K562 (cell line): Measurements from ENCODE around the gene RUSC2. TPM values are rescaled to one million over a fixed set of nuclear protein-coding genes. Genes with fewer than 3 reads are reported as not detected.

Experiments
- ATAC-seq: fragments of 200-7000 bp; cut with Tn5 transposase; 3 replicates; pipeline ENCODE4 v1.9.1; 2020; ENCODE audit warnings: moderate library complexity
- BruUV-seq: library from RNA; stranded (reverse); fragments of 400-500 nt; replicated peaks from 2 replicates; lab custom pipeline; 2021; lab: Mats Ljungman, UMichigan
- CTCF ChIA-PET: fragments of 300-600 bp; formaldehyde crosslinking; extraction: SDS; loops from one replicate; lab custom pipeline; 2021; ENCODE audit warnings: low intra/inter-chr PET ratio; lab: Yijun Ruan, JAX
- POLR2A ChIA-PET: fragments of 300-600, 350-650 bp; sonication (Branson Sonifier 250); formaldehyde crosslinking; extraction: SDS; loops from one replicate; lab custom pipeline; 2021; ENCODE audit warnings: antibody characterized with exemption, inconsistent platforms; lab: Yijun Ruan, JAX
- DNase-seq, 4 experiments: peaks; one replicate each; pipeline versions ENCODE4 v3.0.0 to v3.0.0-alpha.2; 2011 to 2018; ENCODE audit warnings: low spot score in 3 of 4, mixed read lengths in 3 of 4; ENCODE audit errors: extremely low read depth in 1 of 4
- FAIRE-seq: peaks from 2 replicates; lab custom pipeline; 2011; peaks lifted over from hg19 to GRCh38; lab: Jason Lieb, UNC
- H2AFZ ChIP-seq: 2 replicates; pipeline ENCODE4 v1.6.0; 2011; ENCODE audit warnings: low read depth, low read length, control low read depth, inconsistent platforms
- H3K27ac ChIP-seq: fragments of 200-600 bp; 3 replicates; pipeline ENCODE4 v1.8.0; 2011; ENCODE audit warnings: low read depth, mild to moderate bottlenecking, control low read depth, inconsistent platforms, low read length, moderate library complexity, mixed read lengths; ENCODE audit errors: extremely low read depth
- H3K27me3 ChIP-seq, 2 experiments: fragments of 300-600 bp in 1 of 2; 2 replicates in 1 of 2; 3 replicates in 1 of 2; pipeline versions ENCODE4 v1.6.0 to v1.8.0; 2011; ENCODE audit warnings: inconsistent platforms in 2 of 2, low read length in 2 of 2, mild to moderate bottlenecking in 1 of 2, mixed read lengths in 1 of 2, moderate library complexity in 1 of 2; ENCODE audit not compliant: control insufficient read depth in 2 of 2, insufficient read depth in 2 of 2
- H3K36me3 ChIP-seq: fragments of 300-600 bp; 3 replicates; pipeline ENCODE4 v1.8.0; 2011; ENCODE audit warnings: mild to moderate bottlenecking, low read length, inconsistent platforms; ENCODE audit not compliant: control insufficient read depth, insufficient read depth
- H3K4me1 ChIP-seq, 2 experiments: fragments of 200-600 bp in 1 of 2; replicated peaks in 1 of 2; 2 replicates in 1 of 2; 3 replicates in 1 of 2; pipeline versions ENCODE4 v1.5.1 to v1.8.0; 2011; ENCODE audit warnings: inconsistent platforms in 2 of 2, low read length in 2 of 2, mild to moderate bottlenecking in 1 of 2, mixed read lengths in 1 of 2, moderate library complexity in 1 of 2; ENCODE audit not compliant: control insufficient read depth in 2 of 2, insufficient read depth in 2 of 2
- H3K4me2 ChIP-seq: 2 replicates; pipeline ENCODE4 v1.6.1; 2011; ENCODE audit warnings: low read length, control low read depth, inconsistent platforms, mixed read lengths; ENCODE audit not compliant: insufficient read depth
- H3K4me3 ChIP-seq: fragments of 200-600 bp; sonication (generic), shearing (Covaris generic); 2 replicates; pipeline ENCODE4 v1.5.1; 2016; ENCODE audit warnings: control low read depth, inconsistent platforms
- H3K79me2 ChIP-seq: fragments of 200-600 bp; 3 replicates; pipeline ENCODE4 v1.8.0; 2011; ENCODE audit warnings: low read length, inconsistent platforms; ENCODE audit not compliant: control insufficient read depth, insufficient read depth
- H3K9ac ChIP-seq, 2 experiments: 2 replicates each; pipeline versions ENCODE4 v1.6.0 to v1.6.1; 2011; ENCODE audit warnings: low read depth in 2 of 2, low read length in 2 of 2, control low read depth in 1 of 2, inconsistent platforms in 1 of 2, mild to moderate bottlenecking in 1 of 2, mixed read lengths in 1 of 2; ENCODE audit not compliant: insufficient read depth in 1 of 2
- H3K9me1 ChIP-seq: one replicate; pipeline ENCODE4 v1.6.0; 2011; ENCODE audit warnings: inconsistent platforms, mild to moderate bottlenecking, low read length, moderate library complexity; ENCODE audit not compliant: control insufficient read depth, insufficient read depth
- H3K9me3 ChIP-seq: replicated peaks from 2 replicates; pipeline ENCODE4 v1.5.1; 2011; ENCODE audit warnings: low read depth, low read length, inconsistent platforms; ENCODE audit not compliant: control insufficient read depth, insufficient read depth
- H4K20me1 ChIP-seq: replicated peaks from 2 replicates; pipeline ENCODE4 v1.6.1; 2011; ENCODE audit warnings: low read length, inconsistent platforms, mixed read lengths; ENCODE audit not compliant: control insufficient read depth, insufficient read depth
- AFF4 ChIP-seq: sonication (generic); formaldehyde crosslinking; IDR thresholded peaks from 2 replicates; pipeline ENCODE4 v1.8.0; 2023; ENCODE audit warnings: mild to moderate bottlenecking, missing genetic modification reagents
- CHD2 ChIP-seq: IDR thresholded peaks from 2 replicates; pipeline ENCODE4 v1.6.1; 2011; ENCODE audit warnings: low read depth, low read length
- ETV5 ChIP-seq: sonication (generic); formaldehyde crosslinking; IDR thresholded peaks from 2 replicates; pipeline ENCODE4 v1.4.0; 2020; ENCODE audit warnings: low read depth, mild to moderate bottlenecking, missing genetic modification reagents
- FOXK1 ChIP-seq: sonication (generic); formaldehyde crosslinking; IDR thresholded peaks from 2 replicates; pipeline ENCODE4 v1.8.0; 2022; ENCODE audit warnings: missing genetic modification reagents, mild to moderate bottlenecking, borderline replicate concordance
- FOXO4 ChIP-seq: fragments of 450-650 bp; formaldehyde crosslinking; IDR thresholded peaks from 2 replicates; pipeline ENCODE4 v1.4.0; 2020; ENCODE audit warnings: mild to moderate bottlenecking, moderate library complexity
- FUS ChIP-seq: fragments of 200-400 bp; formaldehyde crosslinking; optimal IDR thresholded peaks from 2 replicates; pipeline ENCODE3; 2017; ENCODE audit warnings: low read depth, low read length
- MAX ChIP-seq: sonication (generic); formaldehyde crosslinking; IDR thresholded peaks from 2 replicates; pipeline ENCODE4 v1.9.0; 2022; ENCODE audit warnings: mild to moderate bottlenecking, missing genetic modification reagents
- MEF2A ChIP-seq: IDR thresholded peaks from 2 replicates; pipeline ENCODE4 v1.6.1; 2011; ENCODE audit warnings: low read depth, mild to moderate bottlenecking, low read length, moderate library complexity; ENCODE audit not compliant: control insufficient read depth
- NCOR1 ChIP-seq: fragments of 450-650 bp; IDR thresholded peaks from 2 replicates; pipeline ENCODE4 v1.6.1; 2016; ENCODE audit warnings: mild to moderate bottlenecking, moderate library complexity
- NFRKB ChIP-seq: fragments of 450-650 bp; IDR thresholded peaks from 2 replicates; pipeline ENCODE4 v1.6.1; 2016; ENCODE audit warnings: low read depth
- RCOR1 ChIP-seq, 2 experiments: IDR thresholded peaks; 2 replicates each; pipeline ENCODE4 v1.6.1; 2012; ENCODE audit warnings: low read depth in 2 of 2, low read length in 2 of 2, borderline replicate concordance in 1 of 2, improper control_type of control experiment in 1 of 2
- STAG1 ChIP-seq: sonication (generic); formaldehyde crosslinking; IDR thresholded peaks from 2 replicates; pipeline ENCODE4 v1.5.0; 2020; ENCODE audit warnings: missing genetic modification reagents, borderline replicate concordance
- UBTF ChIP-seq, 2 experiments: IDR thresholded peaks; 2 replicates each; pipeline ENCODE4 v1.6.1; 2012; ENCODE audit warnings: improper control_type of control experiment in 2 of 2, low read depth in 2 of 2, low read length in 2 of 2, borderline replicate concordance in 1 of 2
- ZNF311 ChIP-seq: fragments of 250-450 bp; sonication (Bioruptor Pico); IDR thresholded peaks from 2 replicates; pipeline ENCODE4 v1.4.0; 2020; ENCODE audit warnings: mild to moderate bottlenecking, moderate library complexity
- ZNF347 ChIP-seq: fragments of 450-650 bp; formaldehyde crosslinking; IDR thresholded peaks from 2 replicates; pipeline ENCODE4 v1.4.0; 2020; ENCODE audit warnings: low read depth, mild to moderate bottlenecking, moderate library complexity
- ZNF586 ChIP-seq: fragments of 450-650 bp; formaldehyde crosslinking; conservative IDR thresholded peaks from 2 replicates; pipeline ENCODE4 v1.4.0; 2020; ENCODE audit warnings: mild to moderate bottlenecking, moderate library complexity
- WGBS: fragments of 100-300 bp; shearing (Covaris generic); methylation state at CpG from one replicate; pipeline ENCODE4 v1.1.6; 2016; ENCODE audit warnings: low coverage, mixed read lengths; ENCODE audit not compliant: insufficient coverage; ENCODE audit errors: missing lambda C conversion rate; 5-methylcytosine and 5-hydroxymethylcytosine counted together
- in situ Hi-C: fragments of 300-500 bp; cut with MboI; formaldehyde crosslinking; loops from 4 replicates; pipeline ENCODE4 v1.15.0; 2018; ENCODE audit warnings: inconsistent platforms, mixed read lengths
- intact Hi-C: fragments of 100-400 bp; cut with micrococcal nuclease; formaldehyde crosslinking; loops from 2 replicates; pipeline ENCODE4 v1.14.2; 2022
- polyA plus RNA-seq, 8 experiments: library from polyadenylated mRNA; depleted of rRNA in 4 of 8; stranded (reverse) in 5 of 8; unstranded in 3 of 8; fragments of >200 nt; fragmentation: Nextera tagmentation in 2 of 8; fragmentation: Illumina TruSeq in 1 of 8; extraction: Ambion mirVana in 2 of 8; extraction: Trizol in 1 of 8; gene quantifications; 2 replicates each; pipeline versions ENCODE4 v1.2.1 to v1.2.3, GENCODE V29; 2011 to 2014; ENCODE audit warnings: inconsistent platforms in 1 of 8, missing spikeins in 1 of 8
- total RNA-seq, 7 experiments: library from RNA; depleted of rRNA in 6 of 7; stranded (reverse); fragments of >200 nt in 6 of 7; fragmentation: Illumina TruSeq in 2 of 7; extraction: Trizol in 2 of 7; gene quantifications; 2 replicates each; pipeline versions ENCODE4 v1.2.1 to v1.2.3, GENCODE V29; 2011 to 2021; ENCODE audit warnings: low replicate concordance in 1 of 7

The RUSC2 gene
- total and polyA plus RNA-seq, 9 of the 15 experiments (the other 6 are each of a cell fraction or from before 2014, with no cell fraction given), result 0.08 to 12.8 (median 3.1) TPM

GRCh38 chr9:35448496-35448895 lies 41.4 kb upstream of the RUSC2 start:
- DNase-seq (no peak), FAIRE-seq (no peak), ATAC-seq (no peak)
- BruUV-seq, result no TSS peak
- WGBS, result 0% methylated on average over 1 of the region's 1 CpG
- Histone ChIP-seq H3K27ac (no peak overlapping the region), H3K27me3 (no peaks in the 10 kb centered on the region; a peak in 1 of 5 replicates), H4K20me1 (no peaks in the 10 kb centered on the region), H3K9me3 (no peaks in the 10 kb centered on the region), H3K4me3 (no peak overlapping the region), H3K36me3 (no peaks in the 10 kb centered on the region), H3K4me1 (no peaks in the 10 kb centered on the region), H2AFZ (no peak overlapping the region), H3K4me2 (no peak overlapping the region), H3K9me1 (no peaks in the 10 kb centered on the region), H3K9ac (no peak overlapping the region), H3K79me2 (no peaks in the 10 kb centered on the region)
- intact Hi-C loops (no loop called here), in situ Hi-C loops (no loop called here)
- POLR2A ChIA-PET, result interaction anchor here (0.8 to 1.0 kb wide), 2 partner anchors 105 to 369 kb away, joined by 3 to 4 read pairs; partner anchors contain the start of gene FANCG
- CTCF ChIA-PET, result no interaction called here
- TF ChIP-seq FOXK1 (CRISPR knock-in tag) (no peak), NCOR1 (no peak), AFF4 (CRISPR knock-in tag) (no peak), ZNF347 (CRISPR knock-in tag) (no peak), ZNF311 (CRISPR knock-in tag) (no peak), STAG1 (CRISPR knock-in tag) (no peak), MEF2A (no peak), MAX (CRISPR knock-in tag) (no peak), FOXO4 (CRISPR knock-in tag) (no peak), NFRKB (no peak), FUS (no peak), CHD2 (no peak), RCOR1 (IDR thresholded peaks at IDR 0.05; ENCODE audit: borderline replicate concordance in 1 of 2, low read depth in 2 of 2, low read length in 2 of 2) (no peak), ETV5 (CRISPR knock-in tag) (no peak), ZNF586 (no peak), UBTF (IDR thresholded peaks at IDR 0.05; ENCODE audit: borderline replicate concordance in 1 of 2, low read depth in 2 of 2, low read length in 2 of 2) (no peak)
